Keratinocyte (primary cell): ENCODE data around the gene TBC1D5. TPM values are rescaled to one million over a fixed set of nuclear protein-coding genes. Genes with fewer than 3 reads are reported as not detected.
"Not testable (repeated sequence)": the region's sequence is repeated elsewhere in the genome, so short reads cannot be mapped to it uniquely, and the experiment has no call there.

Experiments used
- DNase-seq: peaks from one replicate; pipeline ENCODE4 v3.0.0-alpha.2; 2011; ENCODE audit warnings: low read depth, missing footprints, low spot score
- FAIRE-seq: peaks from 2 replicates; lab custom pipeline; 2011; peaks lifted over from hg19 to GRCh38; lab: Jason Lieb, UNC
- H2AFZ ChIP-seq: 2 replicates; pipeline ENCODE4 v1.6.0; 2012; ENCODE audit warnings: low read length, control low read depth, inconsistent platforms; ENCODE audit not compliant: control insufficient read depth
- H3K27ac ChIP-seq: 2 replicates; pipeline ENCODE4 v1.5.1; 2011; ENCODE audit warnings: low read length; ENCODE audit not compliant: control insufficient read depth, insufficient read depth
- H3K27me3 ChIP-seq: 3 replicates; pipeline ENCODE4 v1.6.0; 2011; ENCODE audit warnings: low read length; ENCODE audit not compliant: control insufficient read depth, insufficient read depth; ENCODE audit errors: extremely low read depth
- H3K36me3 ChIP-seq, 2 experiments: 2 replicates in 1 of 2; 3 replicates in 1 of 2; pipeline ENCODE4 v1.5.1; 2011; ENCODE audit warnings: low read length in 2 of 2, mild to moderate bottlenecking in 1 of 2; ENCODE audit not compliant: control insufficient read depth in 2 of 2, insufficient read depth in 2 of 2; ENCODE audit errors: extremely low read depth in 1 of 2
- H3K4me1 ChIP-seq: 3 replicates; pipeline ENCODE4 v1.5.1; 2011; ENCODE audit warnings: low read length; ENCODE audit not compliant: control insufficient read depth, insufficient read depth; ENCODE audit errors: extremely low read depth
- H3K4me2 ChIP-seq: 3 replicates; pipeline ENCODE4 v1.6.0; 2011; ENCODE audit warnings: low read depth, low read length; ENCODE audit not compliant: control insufficient read depth, insufficient read depth; ENCODE audit errors: extremely low read depth
- H3K4me3 ChIP-seq, 3 experiments: fragments of 200-600 bp in 1 of 3; sonication (generic) in 1 of 3; 2 replicates in 2 of 3; 3 replicates in 1 of 3; pipeline ENCODE4 v1.5.1; 2011 to 2016; ENCODE audit warnings: low read length in 3 of 3, mild to moderate bottlenecking in 3 of 3, control low read depth in 2 of 3, inconsistent platforms in 1 of 3, low read depth in 1 of 3, mixed read lengths in 1 of 3, mixed run types in 1 of 3, moderate library complexity in 1 of 3; ENCODE audit not compliant: control insufficient read depth in 2 of 3, insufficient read depth in 2 of 3; ENCODE audit errors: extremely low read depth in 1 of 3
- H3K79me2 ChIP-seq: 2 replicates; pipeline ENCODE4 v1.6.0; 2012; ENCODE audit warnings: low read length; ENCODE audit not compliant: control insufficient read depth, insufficient read depth
- H3K9ac ChIP-seq: 3 replicates; pipeline ENCODE4 v1.6.0; 2011; ENCODE audit warnings: low read length; ENCODE audit not compliant: control insufficient read depth, insufficient read depth; ENCODE audit errors: extremely low read depth
- H3K9me1 ChIP-seq: 3 replicates; pipeline ENCODE4 v1.6.0; 2011; ENCODE audit warnings: low read length; ENCODE audit not compliant: control insufficient read depth, insufficient read depth; ENCODE audit errors: extremely low read depth
- H3K9me3 ChIP-seq: 2 replicates; pipeline ENCODE4 v1.5.1; 2012; ENCODE audit warnings: low read depth, low read length; ENCODE audit not compliant: control insufficient read depth
- H4K20me1 ChIP-seq: 3 replicates; pipeline ENCODE4 v1.6.0; 2011; ENCODE audit warnings: low read length; ENCODE audit not compliant: control insufficient read depth, insufficient read depth; ENCODE audit errors: extremely low read depth
- CTCF ChIP-seq, 3 experiments: IDR thresholded peaks in 1 of 3; conservative IDR thresholded peaks in 1 of 3; optimal IDR thresholded peaks in 1 of 3; 2 replicates in 2 of 3; 3 replicates in 1 of 3; pipeline versions ENCODE3 to v1.5.1; 2011; ENCODE audit warnings: low read length in 3 of 3, mild to moderate bottlenecking in 3 of 3, moderate library complexity in 2 of 3, control low read depth in 1 of 3, inconsistent platforms in 1 of 3; ENCODE audit not compliant: insufficient read depth in 2 of 3; ENCODE audit errors: extremely low read depth in 1 of 3
- EZH2 ChIP-seq: IDR thresholded peaks from one replicate; pipeline ENCODE4 v1.6.1; 2012; ENCODE audit warnings: inconsistent platforms, mild to moderate bottlenecking, low read length, moderate library complexity
- dilution Hi-C: fragments of 300-500 bp; cut with MboI; formaldehyde crosslinking; loops from one replicate; pipeline ENCODE4 v1.7.0; 2020; ENCODE audit warnings: low sequenced_read_pairs; ENCODE audit not compliant: extremely low pct_ligation_motif_present
- polyA plus RNA-seq, 5 experiments: library from polyadenylated mRNA; depleted of rRNA in 3 of 5; stranded (reverse) in 3 of 5; stranded (forward) in 1 of 5; unstranded in 1 of 5; fragments of >200 nt; gene quantifications; 1 replicate in 1 of 5; 2 replicates in 3 of 5; 3 replicates in 1 of 5; pipeline versions ENCODE4 v1.2.1 to v1.2.3, GENCODE V29; 2011 to 2012; ENCODE audit warnings: missing spikeins in 2 of 5, low read depth in 1 of 5, low replicate concordance in 1 of 5

TBC1D5 gene
- polyA plus RNA-seq, 1 donor (not counting 4 experiments of a cell fraction or from before 2014, with no cell fraction given): 25.8 TPM

GRCh38 chr3:17535274-17535673 lies 207.2 kb downstream of the TBC1D5 start:
- Histone ChIP-seq H3K9ac (no peak overlapping the region), H3K9me3 (no peaks in the 10 kb centered on the region), H3K4me3 (no peak overlapping the region), H3K79me2 (no peaks in the 10 kb centered on the region), H4K20me1 (no peaks in the 10 kb centered on the region), H2AFZ (no peak overlapping the region), H3K27ac (no peak overlapping the region), H3K4me1 (no peaks in the 10 kb centered on the region), H3K9me1 (no peaks in the 10 kb centered on the region), H3K36me3 (no peaks in the 10 kb centered on the region), H3K27me3 (no peaks in the 10 kb centered on the region), H3K4me2 (no peak overlapping the region)
- DNase-seq: no peak
- dilution Hi-C loops: no loop called here
- no peak for TF ChIP-seq EZH2
- TF ChIP-seq CTCF (optimal IDR thresholded peaks at IDR 0.05 in 1 of 3, IDR thresholded peaks at IDR 0.05 in 1 of 3, conservative IDR thresholded peaks at IDR 0.05 in 1 of 3; ENCODE audit: extremely low read depth in 1 of 3, insufficient read depth in 2 of 3, low read length in 3 of 3): no peak
- no peak for FAIRE-seq

- dilution Hi-C loops, H3K79me2 ChIP-seq: not testable (repeated sequence)
Observed at GRCh38 chr3:17532446-17532845, 210.0 kb downstream of the TBC1D5 start.

GRCh38 chr3:17529677-17530076 lies 212.8 kb downstream of the TBC1D5 start:
- DNase-seq (no peak), FAIRE-seq (no peak)
- Histone ChIP-seq H3K9me1 (no peaks in the 10 kb centered on the region), H3K79me2 (no peaks in the 10 kb centered on the region), H4K20me1 (no peaks in the 10 kb centered on the region), H3K4me1 (no peaks in the 10 kb centered on the region), H3K27ac (no peak overlapping the region), H3K9me3 (no peaks in the 10 kb centered on the region), H3K4me3 (no peak overlapping the region), H2AFZ (no peak overlapping the region), H3K36me3 (no peaks in the 10 kb centered on the region), H3K4me2 (no peak overlapping the region), H3K9ac (no peak overlapping the region), H3K27me3 (no peaks in the 10 kb centered on the region)
- dilution Hi-C loops: no loop called here
- no peak for TF ChIP-seq EZH2
- TF ChIP-seq CTCF (optimal IDR thresholded peaks at IDR 0.05 in 1 of 3, IDR thresholded peaks at IDR 0.05 in 1 of 3, conservative IDR thresholded peaks at IDR 0.05 in 1 of 3; ENCODE audit: extremely low read depth in 1 of 3, insufficient read depth in 2 of 3, low read length in 3 of 3): no peak

More at GRCh38 chr3:17532446-17532845, 210.0 kb downstream of the TBC1D5 start:
- H3K4me3 ChIP-seq, H3K4me2 ChIP-seq, H3K9ac ChIP-seq, H3K27ac ChIP-seq, H3K9me3 ChIP-seq, H3K27me3 ChIP-seq, H3K4me1 ChIP-seq, DNase-seq, H4K20me1 ChIP-seq, H3K9me1 ChIP-seq, FAIRE-seq, H2AFZ ChIP-seq, H3K36me3 ChIP-seq: not testable (repeated sequence)
